OCI-LY7 (cell line): ENCODE data around the gene RMND1. TPM values are rescaled to one million over a fixed set of nuclear protein-coding genes. Genes with fewer than 3 reads are reported as not detected.
"Not testable (repeated sequence)": the region's sequence is repeated elsewhere in the genome, so short reads cannot be mapped to it uniquely, and the experiment has no call there.

Experiments
- BruUV-seq: library from RNA; stranded (reverse); fragments of 400-500 nt; replicated peaks from 2 replicates; lab custom pipeline; 2021; lab: Mats Ljungman, UMichigan
- CTCF ChIA-PET: fragments of 300-600 bp; sonication (Branson Sonifier 250); formaldehyde crosslinking; loops from one replicate; lab custom pipeline; 2022; ENCODE audit warnings: antibody characterized with exemption; ENCODE audit not compliant: unreplicated experiment; lab: Charles Lee
- POLR2A ChIA-PET: fragments of 300-600 bp; sonication (Branson Sonifier 250); formaldehyde crosslinking; loops from one replicate; lab custom pipeline; 2022; ENCODE audit warnings: antibody characterized with exemption; lab: Charles Lee
- DNase-seq: peaks from one replicate; pipeline ENCODE4 v3.0.0-alpha.2; 2015; ENCODE audit warnings: low spot score
- H2AFZ ChIP-seq: fragments of 200-600 bp; sonication (generic), shearing (Covaris generic); 2 replicates; pipeline ENCODE4 v1.6.1; 2014; ENCODE audit warnings: mild to moderate bottlenecking, antibody characterized with exemption, low read length, moderate library complexity
- H3K27ac ChIP-seq: fragments of 200-600 bp; sonication (generic); 2 replicates; pipeline ENCODE4 v1.5.1; 2014; ENCODE audit warnings: mixed run types, low read depth, mild to moderate bottlenecking, moderate library complexity, low read length, inconsistent platforms; ENCODE audit not compliant: poor library complexity, severe bottlenecking
- H3K36me3 ChIP-seq: fragments of 200-600 bp; sonication (generic); 2 replicates; pipeline ENCODE4 v1.6.1; 2014; ENCODE audit warnings: mild to moderate bottlenecking, antibody characterized with exemption, low read length, moderate library complexity, mixed read lengths; ENCODE audit not compliant: insufficient read depth
- H3K4me1 ChIP-seq: fragments of 200-600 bp; sonication (generic); 2 replicates; pipeline ENCODE4 v1.5.1; 2014; ENCODE audit warnings: mild to moderate bottlenecking, low read length; ENCODE audit not compliant: insufficient read depth, poor library complexity, severe bottlenecking
- H3K4me2 ChIP-seq: fragments of 200-600 bp; sonication (generic); 2 replicates; pipeline ENCODE4 v1.6.1; 2014; ENCODE audit warnings: mild to moderate bottlenecking, low read length
- H3K4me3 ChIP-seq: fragments of 200-600 bp; sonication (generic); 2 replicates; pipeline ENCODE4 v1.5.1; 2014; ENCODE audit warnings: mild to moderate bottlenecking, low read depth, low read length; ENCODE audit not compliant: poor library complexity, severe bottlenecking
- H3K79me2 ChIP-seq: fragments of 200-600 bp; sonication (generic); 2 replicates; pipeline ENCODE4 v1.6.1; 2016; ENCODE audit warnings: low read depth, mild to moderate bottlenecking, low read length, moderate library complexity, mixed read lengths; ENCODE audit not compliant: insufficient read depth
- H3K9me2 ChIP-seq: fragments of 200-600 bp; sonication (generic); 2 replicates; pipeline ENCODE4 v1.6.1; 2016; ENCODE audit warnings: mild to moderate bottlenecking, low read length, mixed read lengths; ENCODE audit not compliant: insufficient read depth
- H3K9me3 ChIP-seq: fragments of 200-600 bp; sonication (generic); 2 replicates; pipeline ENCODE4 v1.6.1; 2014; ENCODE audit warnings: mild to moderate bottlenecking, mixed run types, low read length, mixed read lengths
- H4K20me1 ChIP-seq: fragments of 200-600 bp; sonication (generic); 2 replicates; pipeline ENCODE4 v1.6.1; 2014; ENCODE audit warnings: mild to moderate bottlenecking, antibody characterized with exemption, low read length, moderate library complexity, mixed read lengths; ENCODE audit not compliant: insufficient read depth
- EZH2phosphoT487 ChIP-seq: fragments of 200-600 bp; sonication (generic); IDR thresholded peaks from 2 replicates; pipeline ENCODE4 v1.6.1; 2018; ENCODE audit warnings: low read depth, borderline replicate concordance, mild to moderate bottlenecking, mixed run types, antibody characterized with exemption, low read length, moderate library complexity, mixed read lengths
- intact Hi-C: fragments of 100-400 bp; cut with micrococcal nuclease; formaldehyde crosslinking; loops from one replicate; pipeline ENCODE4 v1.10.0; 2022; ENCODE audit not compliant: unreplicated experiment
- total RNA-seq, 2 experiments: library from RNA; depleted of rRNA in 1 of 2; stranded (reverse); fragments of >200 nt in 1 of 2; shearing (Covaris generic) in 1 of 2; gene quantifications; 2 replicates each; pipeline ENCODE4 v1.2.3, GENCODE V29; 2014 to 2022
- TF ChIP-seq, protein P1 (sequence below): fragments of 200-600 bp; sonication (generic); conservative IDR thresholded peaks from 2 replicates; pipeline ENCODE4 v1.5.1; 2014; ENCODE audit warnings: mild to moderate bottlenecking, antibody characterized with exemption, low read length, moderate library complexity, mixed read lengths

RMND1 gene
- total RNA-seq, 2 experiments from 2014 or later: 21.2 to 22.3 TPM

DNA sequence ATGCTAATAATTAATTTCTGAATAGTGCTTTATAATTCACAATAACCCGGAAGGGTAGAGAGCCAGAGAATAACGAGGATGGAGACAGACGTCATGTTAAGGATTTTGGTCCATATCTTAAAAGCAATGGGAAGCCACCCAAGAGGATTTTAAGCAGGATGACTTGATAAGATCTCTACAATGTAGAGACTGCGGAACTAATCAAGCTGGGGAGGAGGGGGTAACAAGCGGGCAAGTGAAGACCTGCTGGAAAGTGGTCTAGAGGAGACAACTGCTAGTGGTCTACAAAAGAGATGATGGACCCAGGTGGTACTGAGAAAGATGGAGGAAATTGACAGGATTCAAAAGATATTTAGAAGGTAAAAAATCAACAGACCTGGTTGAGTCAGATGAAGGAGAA, 67.8 kb downstream of the RMND1 start:
- Histone ChIP-seq H3K4me3 (no peak overlapping the region), H2AFZ (no peak overlapping the region), H3K4me2 (no peak overlapping the region), H3K27ac (no peak overlapping the region), H3K9me3 (no peaks in the 10 kb centered on the region), H3K79me2 (peaks cover 91% of the 10 kb centered on the region), H3K9me2 (no peaks in the 10 kb centered on the region), H4K20me1 (no peaks in the 10 kb centered on the region), H3K4me1 (peaks cover 49% of the 10 kb centered on the region), H3K36me3 (peaks cover 45% of the 10 kb centered on the region)
- TF ChIP-seq EZH2phosphoT487: no peak
- TF ChIP-seq, protein P1, sequence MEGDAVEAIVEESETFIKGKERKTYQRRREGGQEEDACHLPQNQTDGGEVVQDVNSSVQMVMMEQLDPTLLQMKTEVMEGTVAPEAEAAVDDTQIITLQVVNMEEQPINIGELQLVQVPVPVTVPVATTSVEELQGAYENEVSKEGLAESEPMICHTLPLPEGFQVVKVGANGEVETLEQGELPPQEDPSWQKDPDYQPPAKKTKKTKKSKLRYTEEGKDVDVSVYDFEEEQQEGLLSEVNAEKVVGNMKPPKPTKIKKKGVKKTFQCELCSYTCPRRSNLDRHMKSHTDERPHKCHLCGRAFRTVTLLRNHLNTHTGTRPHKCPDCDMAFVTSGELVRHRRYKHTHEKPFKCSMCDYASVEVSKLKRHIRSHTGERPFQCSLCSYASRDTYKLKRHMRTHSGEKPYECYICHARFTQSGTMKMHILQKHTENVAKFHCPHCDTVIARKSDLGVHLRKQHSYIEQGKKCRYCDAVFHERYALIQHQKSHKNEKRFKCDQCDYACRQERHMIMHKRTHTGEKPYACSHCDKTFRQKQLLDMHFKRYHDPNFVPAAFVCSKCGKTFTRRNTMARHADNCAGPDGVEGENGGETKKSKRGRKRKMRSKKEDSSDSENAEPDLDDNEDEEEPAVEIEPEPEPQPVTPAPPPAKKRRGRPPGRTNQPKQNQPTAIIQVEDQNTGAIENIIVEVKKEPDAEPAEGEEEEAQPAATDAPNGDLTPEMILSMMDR: no peak
- CTCF ChIA-PET: no interaction called here
- POLR2A ChIA-PET: interaction anchor here (1.0 to 1.3 kb wide), 3 partner anchors 9 to 68 kb away, joined by 3 read pairs; partner anchors contain the start of gene RMND1
- no peak for DNase-seq
- intact Hi-C loops: no loop called here
- BruUV-seq: no TSS peak

DNA sequence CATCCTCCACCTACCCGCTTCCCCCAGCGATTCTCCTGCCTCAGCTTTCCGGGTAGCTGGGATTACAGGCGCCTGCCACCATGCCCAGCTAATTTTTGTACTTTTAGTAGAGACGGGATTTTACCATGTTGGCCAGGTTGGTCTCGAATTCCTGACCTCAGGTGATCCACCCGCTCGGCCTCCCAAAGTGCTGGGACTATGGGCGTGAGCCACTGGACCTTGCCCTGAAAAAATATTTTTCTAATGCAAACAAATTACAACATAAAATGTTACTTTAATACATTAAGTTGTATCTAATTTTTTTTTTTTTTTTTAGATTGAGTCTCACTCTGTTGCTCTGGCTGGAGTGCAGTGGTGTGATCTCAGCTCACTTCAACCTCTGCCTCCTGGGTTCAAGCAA, 69.3 kb downstream of the RMND1 start:
- H2AFZ ChIP-seq, H3K27ac ChIP-seq, intact Hi-C loops, H3K9me2 ChIP-seq, H4K20me1 ChIP-seq, BruUV-seq, DNase-seq, H3K9me3 ChIP-seq, H3K4me3 ChIP-seq, CTCF ChIA-PET, H3K4me2 ChIP-seq: not testable (repeated sequence)
- POLR2A ChIA-PET: interaction anchor here (0.7 kb wide), 1 partner anchor 93 kb away, joined by 3 read pairs; no protein-coding TSS in a partner anchor
- H3K4me1 ChIP-seq: peaks cover 49% of the 10 kb centered on the region
- peaks cover 91% of the 10 kb centered on the region for H3K79me2 ChIP-seq
- peaks cover 38% of the 10 kb centered on the region for H3K36me3 ChIP-seq

DNA sequence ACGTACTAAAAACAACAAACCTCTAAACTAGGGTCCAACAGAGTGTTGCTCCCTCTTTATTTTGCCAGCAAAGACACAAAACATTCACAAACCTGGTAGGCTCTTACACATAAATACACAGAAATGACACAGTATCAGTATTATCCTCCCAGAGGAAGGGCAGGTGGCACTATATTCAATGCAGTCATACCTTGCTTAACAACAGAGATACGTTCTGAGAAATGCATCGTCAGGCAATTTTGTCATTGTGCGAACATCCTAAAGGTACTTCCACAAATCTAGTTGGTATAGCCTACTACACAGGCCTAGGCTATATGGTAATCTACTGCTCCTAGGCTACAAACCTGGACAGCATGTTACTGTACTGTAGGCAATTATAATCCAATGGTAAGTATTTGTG, 70.2 kb downstream of the RMND1 start:
- POLR2A ChIA-PET: interaction anchor here (0.7 kb wide), 1 partner anchor 24 kb away, joined by 3 read pairs; no protein-coding TSS in a partner anchor
- no peak for TF ChIP-seq EZH2phosphoT487
- CTCF ChIA-PET: no interaction called here

DNA sequence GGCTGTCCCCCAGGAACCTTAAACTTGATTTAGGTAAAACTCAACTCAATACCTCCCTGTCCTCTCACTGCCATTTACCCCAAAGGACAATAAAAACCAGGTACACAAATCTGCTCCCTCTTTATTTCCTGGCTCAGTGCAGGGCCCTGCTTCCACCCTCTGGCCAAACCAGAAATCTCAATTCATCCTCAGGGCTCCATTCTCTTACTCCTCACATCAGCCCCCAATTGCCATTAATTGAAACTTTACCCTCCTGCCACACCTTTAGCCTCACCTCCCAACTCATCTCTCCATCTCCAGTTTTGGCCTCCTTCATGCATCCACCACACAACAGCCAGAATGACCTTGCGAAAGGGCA, 71.1 kb downstream of the RMND1 start:
- H4K20me1 ChIP-seq: no peaks in the 10 kb centered on the region
- peak overlapping the region; percentile 27; the same call in 1 of the 2 replicates for H3K4me2 ChIP-seq
- ChIA-PET POLR2A (no interaction called here), CTCF (no interaction called here)
- TF ChIP-seq, protein P1: no peak
- no peak for TF ChIP-seq EZH2phosphoT487
- H3K27ac ChIP-seq: peak overlapping the region; percentile 14
- H2AFZ ChIP-seq: no peak overlapping the region
- peaks cover 59% of the 10 kb centered on the region for H3K4me1 ChIP-seq
- intact Hi-C loops: no loop called here
- peaks cover 90% of the 10 kb centered on the region for H3K79me2 ChIP-seq
- no peak for DNase-seq
- H3K36me3 ChIP-seq: peaks cover 22% of the 10 kb centered on the region
- H3K4me3 ChIP-seq: no peak overlapping the region
- no peaks in the 10 kb centered on the region for H3K9me3 ChIP-seq
- H3K9me2 ChIP-seq: no peaks in the 10 kb centered on the region
- no TSS peak for BruUV-seq

More for the DNA sequence above, 70.2 kb downstream of the RMND1 start:
- Histone ChIP-seq H3K9me2 (no peaks in the 10 kb centered on the region), H3K4me2 (no peak overlapping the region), H3K27ac (no peak overlapping the region), H2AFZ (no peak overlapping the region), H3K4me1 (peaks cover 50% of the 10 kb centered on the region), H3K9me3 (no peaks in the 10 kb centered on the region), H4K20me1 (no peaks in the 10 kb centered on the region), H3K36me3 (peaks cover 28% of the 10 kb centered on the region), H3K4me3 (no peak overlapping the region), H3K79me2 (peaks cover 90% of the 10 kb centered on the region)
- no TSS peak for BruUV-seq
- intact Hi-C loops: no loop called here
- no peak for DNase-seq
